ENCODE results near the gene ARHGAP5. TPM values are rescaled to one million over a fixed set of nuclear protein-coding genes. Genes with fewer than 3 reads are reported as not detected.

The ARHGAP5 gene
- total and polyA plus RNA-seq, 2 experiments from 2014 or later, result 22.1 to 72.6 TPM

DNA sequence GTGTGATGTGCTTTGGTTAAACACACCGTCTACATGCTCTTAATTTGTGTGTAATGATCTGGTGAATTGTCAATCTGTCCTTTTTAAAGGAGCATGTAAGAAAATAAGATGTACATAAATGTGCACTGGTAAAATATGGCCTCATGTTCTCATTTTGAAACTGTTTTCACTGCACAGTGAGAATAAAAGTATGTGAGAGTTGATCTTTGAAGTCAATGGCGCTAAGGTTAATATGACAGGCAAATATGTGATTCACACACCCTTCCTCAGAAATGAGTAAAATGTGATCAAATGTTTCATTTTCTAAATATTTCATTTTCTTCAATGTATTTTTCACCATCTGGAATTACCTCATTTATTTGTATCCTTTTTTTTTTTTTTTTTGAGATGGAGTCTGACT, 116.4 kb downstream of the ARHGAP5 start:
- Mint-ChIP-seq H3K9me3 (no peaks in the 10 kb centered on the region; the same call in 2 of the 3 replicates), H3K4me1 (no peaks in the 10 kb centered on the region; the same call in 2 of the 3 replicates), H3K36me3 (ENCODE audit: low read depth) (no peaks in the 10 kb centered on the region), H3K4me3 (no peak overlapping the region), H3K27ac (no peak overlapping the region), H3K27me3 (ENCODE audit: insufficient read depth, low read depth, poor library complexity) (no peaks in the 10 kb centered on the region)
- no peak for ATAC-seq
- H2AFZ ChIP-seq, result no peak overlapping the region
- no peak overlapping the region for H3K4me2 ChIP-seq
- H3K27me3 ChIP-seq (ENCODE audit: insufficient read depth), result no peaks in the 10 kb centered on the region
- no peaks in the 10 kb centered on the region for H3K9me2 ChIP-seq (ENCODE audit: insufficient read depth)
- no peaks in the 10 kb centered on the region for H3K36me3 ChIP-seq (ENCODE audit: insufficient read depth)
- H3F3A ChIP-seq (replicated peaks; ENCODE audit: low read depth), result no peaks in the 10 kb centered on the region
- no peak for DNase-seq (ENCODE audit: low spot score)
- H4K20me1 ChIP-seq (replicated peaks; ENCODE audit: insufficient read depth), result no peaks in the 10 kb centered on the region
- no peaks in the 10 kb centered on the region for H3K4me1 ChIP-seq (ENCODE audit: insufficient read depth)
- H3K4me3 ChIP-seq, result no peak overlapping the region
- TF ChIP-seq, protein P1, sequence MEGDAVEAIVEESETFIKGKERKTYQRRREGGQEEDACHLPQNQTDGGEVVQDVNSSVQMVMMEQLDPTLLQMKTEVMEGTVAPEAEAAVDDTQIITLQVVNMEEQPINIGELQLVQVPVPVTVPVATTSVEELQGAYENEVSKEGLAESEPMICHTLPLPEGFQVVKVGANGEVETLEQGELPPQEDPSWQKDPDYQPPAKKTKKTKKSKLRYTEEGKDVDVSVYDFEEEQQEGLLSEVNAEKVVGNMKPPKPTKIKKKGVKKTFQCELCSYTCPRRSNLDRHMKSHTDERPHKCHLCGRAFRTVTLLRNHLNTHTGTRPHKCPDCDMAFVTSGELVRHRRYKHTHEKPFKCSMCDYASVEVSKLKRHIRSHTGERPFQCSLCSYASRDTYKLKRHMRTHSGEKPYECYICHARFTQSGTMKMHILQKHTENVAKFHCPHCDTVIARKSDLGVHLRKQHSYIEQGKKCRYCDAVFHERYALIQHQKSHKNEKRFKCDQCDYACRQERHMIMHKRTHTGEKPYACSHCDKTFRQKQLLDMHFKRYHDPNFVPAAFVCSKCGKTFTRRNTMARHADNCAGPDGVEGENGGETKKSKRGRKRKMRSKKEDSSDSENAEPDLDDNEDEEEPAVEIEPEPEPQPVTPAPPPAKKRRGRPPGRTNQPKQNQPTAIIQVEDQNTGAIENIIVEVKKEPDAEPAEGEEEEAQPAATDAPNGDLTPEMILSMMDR (conservative IDR thresholded peaks at IDR 0.05; ENCODE audit: low read depth in 2 of 2), result no peak
- TF ChIP-seq EZH2phosphoT487 (IDR thresholded peaks at IDR 0.05; ENCODE audit: unreplicated experiment) (no peak), ZNF331 (CRISPR knock-in tag; IDR thresholded peaks at IDR 0.05; ENCODE audit: low read depth) (no peak)
- H3K79me2 ChIP-seq (replicated peaks; ENCODE audit: insufficient read depth), result no peaks in the 10 kb centered on the region
- no peak overlapping the region for H3K27ac ChIP-seq (ENCODE audit: low read depth)

DNA sequence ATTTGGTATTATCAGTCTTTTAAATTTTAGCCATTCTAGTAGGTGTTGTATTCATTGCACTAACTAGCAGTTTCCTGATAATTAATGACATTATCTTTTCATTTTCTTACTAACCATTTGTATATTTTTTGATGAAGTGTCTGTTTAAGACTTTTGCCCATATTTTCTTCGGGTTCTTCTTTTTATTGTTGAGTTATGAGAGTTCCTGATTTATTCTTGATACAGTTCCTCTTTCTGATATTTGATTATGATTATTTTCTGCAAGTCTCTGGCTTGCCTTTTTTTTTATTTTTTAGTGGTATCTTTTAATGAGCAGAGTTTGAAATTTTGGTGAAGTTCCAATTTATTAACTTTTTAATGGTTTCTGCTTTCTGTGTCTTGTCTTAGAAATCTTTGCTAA, 118.5 kb downstream of the ARHGAP5 start:
- Histone ChIP-seq H3K36me3 (ENCODE audit: insufficient read depth) (no peaks in the 10 kb centered on the region), H3K79me2 (replicated peaks; ENCODE audit: insufficient read depth) (no peaks in the 10 kb centered on the region), H3K27ac (ENCODE audit: low read depth) (no peak overlapping the region), H4K20me1 (replicated peaks; ENCODE audit: insufficient read depth) (no peaks in the 10 kb centered on the region), H3K4me1 (ENCODE audit: insufficient read depth) (no peaks in the 10 kb centered on the region), H2AFZ (no peak overlapping the region), H3F3A (replicated peaks; ENCODE audit: low read depth) (no peaks in the 10 kb centered on the region), H3K4me3 (no peak overlapping the region), H3K9me2 (ENCODE audit: insufficient read depth) (no peaks in the 10 kb centered on the region), H3K27me3 (ENCODE audit: insufficient read depth) (no peaks in the 10 kb centered on the region), H3K4me2 (no peak overlapping the region)
- Mint-ChIP-seq H3K9me3 (no peaks in the 10 kb centered on the region), H3K4me3 (no peak overlapping the region), H3K36me3 (ENCODE audit: low read depth) (no peaks in the 10 kb centered on the region), H3K4me1 (no peaks in the 10 kb centered on the region; the same call in 2 of the 3 replicates), H3K27me3 (ENCODE audit: insufficient read depth, low read depth, poor library complexity) (no peaks in the 10 kb centered on the region), H3K27ac (no peak overlapping the region)
- DNase-seq (ENCODE audit: low spot score), result no peak
- TF ChIP-seq, protein P2, sequence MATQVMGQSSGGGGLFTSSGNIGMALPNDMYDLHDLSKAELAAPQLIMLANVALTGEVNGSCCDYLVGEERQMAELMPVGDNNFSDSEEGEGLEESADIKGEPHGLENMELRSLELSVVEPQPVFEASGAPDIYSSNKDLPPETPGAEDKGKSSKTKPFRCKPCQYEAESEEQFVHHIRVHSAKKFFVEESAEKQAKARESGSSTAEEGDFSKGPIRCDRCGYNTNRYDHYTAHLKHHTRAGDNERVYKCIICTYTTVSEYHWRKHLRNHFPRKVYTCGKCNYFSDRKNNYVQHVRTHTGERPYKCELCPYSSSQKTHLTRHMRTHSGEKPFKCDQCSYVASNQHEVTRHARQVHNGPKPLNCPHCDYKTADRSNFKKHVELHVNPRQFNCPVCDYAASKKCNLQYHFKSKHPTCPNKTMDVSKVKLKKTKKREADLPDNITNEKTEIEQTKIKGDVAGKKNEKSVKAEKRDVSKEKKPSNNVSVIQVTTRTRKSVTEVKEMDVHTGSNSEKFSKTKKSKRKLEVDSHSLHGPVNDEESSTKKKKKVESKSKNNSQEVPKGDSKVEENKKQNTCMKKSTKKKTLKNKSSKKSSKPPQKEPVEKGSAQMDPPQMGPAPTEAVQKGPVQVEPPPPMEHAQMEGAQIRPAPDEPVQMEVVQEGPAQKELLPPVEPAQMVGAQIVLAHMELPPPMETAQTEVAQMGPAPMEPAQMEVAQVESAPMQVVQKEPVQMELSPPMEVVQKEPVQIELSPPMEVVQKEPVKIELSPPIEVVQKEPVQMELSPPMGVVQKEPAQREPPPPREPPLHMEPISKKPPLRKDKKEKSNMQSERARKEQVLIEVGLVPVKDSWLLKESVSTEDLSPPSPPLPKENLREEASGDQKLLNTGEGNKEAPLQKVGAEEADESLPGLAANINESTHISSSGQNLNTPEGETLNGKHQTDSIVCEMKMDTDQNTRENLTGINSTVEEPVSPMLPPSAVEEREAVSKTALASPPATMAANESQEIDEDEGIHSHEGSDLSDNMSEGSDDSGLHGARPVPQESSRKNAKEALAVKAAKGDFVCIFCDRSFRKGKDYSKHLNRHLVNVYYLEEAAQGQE (IDR thresholded peaks at IDR 0.05; ENCODE audit: unreplicated experiment), result no peak
- TF ChIP-seq, protein P3, sequence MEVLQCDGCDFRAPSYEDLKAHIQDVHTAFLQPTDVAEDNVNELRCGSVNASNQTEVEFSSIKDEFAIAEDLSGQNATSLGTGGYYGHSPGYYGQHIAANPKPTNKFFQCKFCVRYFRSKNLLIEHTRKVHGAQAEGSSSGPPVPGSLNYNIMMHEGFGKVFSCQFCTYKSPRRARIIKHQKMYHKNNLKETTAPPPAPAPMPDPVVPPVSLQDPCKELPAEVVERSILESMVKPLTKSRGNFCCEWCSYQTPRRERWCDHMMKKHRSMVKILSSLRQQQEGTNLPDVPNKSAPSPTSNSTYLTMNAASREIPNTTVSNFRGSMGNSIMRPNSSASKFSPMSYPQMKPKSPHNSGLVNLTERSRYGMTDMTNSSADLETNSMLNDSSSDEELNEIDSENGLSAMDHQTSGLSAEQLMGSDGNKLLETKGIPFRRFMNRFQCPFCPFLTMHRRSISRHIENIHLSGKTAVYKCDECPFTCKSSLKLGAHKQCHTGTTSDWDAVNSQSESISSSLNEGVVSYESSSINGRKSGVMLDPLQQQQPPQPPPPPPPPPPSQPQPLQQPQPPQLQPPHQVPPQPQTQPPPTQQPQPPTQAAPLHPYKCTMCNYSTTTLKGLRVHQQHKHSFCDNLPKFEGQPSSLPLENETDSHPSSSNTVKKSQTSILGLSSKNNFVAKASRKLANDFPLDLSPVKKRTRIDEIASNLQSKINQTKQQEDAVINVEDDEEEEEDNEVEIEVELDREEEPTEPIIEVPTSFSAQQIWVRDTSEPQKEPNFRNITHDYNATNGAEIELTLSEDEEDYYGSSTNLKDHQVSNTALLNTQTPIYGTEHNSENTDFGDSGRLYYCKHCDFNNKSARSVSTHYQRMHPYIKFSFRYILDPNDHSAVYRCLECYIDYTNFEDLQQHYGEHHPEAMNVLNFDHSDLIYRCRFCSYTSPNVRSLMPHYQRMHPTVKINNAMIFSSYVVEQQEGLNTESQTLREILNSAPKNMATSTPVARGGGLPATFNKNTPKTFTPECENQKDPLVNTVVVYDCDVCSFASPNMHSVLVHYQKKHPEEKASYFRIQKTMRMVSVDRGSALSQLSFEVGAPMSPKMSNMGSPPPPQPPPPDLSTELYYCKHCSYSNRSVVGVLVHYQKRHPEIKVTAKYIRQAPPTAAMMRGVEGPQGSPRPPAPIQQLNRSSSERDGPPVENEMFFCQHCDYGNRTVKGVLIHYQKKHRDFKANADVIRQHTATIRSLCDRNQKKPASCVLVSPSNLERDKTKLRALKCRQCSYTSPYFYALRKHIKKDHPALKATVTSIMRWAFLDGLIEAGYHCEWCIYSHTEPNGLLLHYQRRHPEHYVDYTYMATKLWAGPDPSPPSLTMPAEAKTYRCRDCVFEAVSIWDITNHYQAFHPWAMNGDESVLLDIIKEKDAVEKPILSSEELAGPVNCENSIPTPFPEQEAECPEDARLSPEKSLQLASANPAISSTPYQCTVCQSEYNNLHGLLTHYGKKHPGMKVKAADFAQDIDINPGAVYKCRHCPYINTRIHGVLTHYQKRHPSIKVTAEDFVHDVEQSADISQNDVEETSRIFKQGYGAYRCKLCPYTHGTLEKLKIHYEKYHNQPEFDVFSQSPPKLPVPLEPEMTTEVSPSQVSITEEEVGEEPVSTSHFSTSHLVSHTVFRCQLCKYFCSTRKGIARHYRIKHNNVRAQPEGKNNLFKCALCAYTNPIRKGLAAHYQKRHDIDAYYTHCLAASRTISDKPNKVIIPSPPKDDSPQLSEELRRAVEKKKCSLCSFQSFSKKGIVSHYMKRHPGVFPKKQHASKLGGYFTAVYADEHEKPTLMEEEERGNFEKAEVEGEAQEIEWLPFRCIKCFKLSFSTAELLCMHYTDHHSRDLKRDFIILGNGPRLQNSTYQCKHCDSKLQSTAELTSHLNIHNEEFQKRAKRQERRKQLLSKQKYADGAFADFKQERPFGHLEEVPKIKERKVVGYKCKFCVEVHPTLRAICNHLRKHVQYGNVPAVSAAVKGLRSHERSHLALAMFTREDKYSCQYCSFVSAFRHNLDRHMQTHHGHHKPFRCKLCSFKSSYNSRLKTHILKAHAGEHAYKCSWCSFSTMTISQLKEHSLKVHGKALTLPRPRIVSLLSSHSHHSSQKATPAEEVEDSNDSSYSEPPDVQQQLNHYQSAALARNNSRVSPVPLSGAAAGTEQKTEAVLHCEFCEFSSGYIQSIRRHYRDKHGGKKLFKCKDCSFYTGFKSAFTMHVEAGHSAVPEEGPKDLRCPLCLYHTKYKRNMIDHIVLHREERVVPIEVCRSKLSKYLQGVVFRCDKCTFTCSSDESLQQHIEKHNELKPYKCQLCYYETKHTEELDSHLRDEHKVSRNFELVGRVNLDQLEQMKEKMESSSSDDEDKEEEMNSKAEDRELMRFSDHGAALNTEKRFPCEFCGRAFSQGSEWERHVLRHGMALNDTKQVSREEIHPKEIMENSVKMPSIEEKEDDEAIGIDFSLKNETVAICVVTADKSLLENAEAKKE (CRISPR knock-in tag; IDR thresholded peaks at IDR 0.05), result no peak
- TF ChIP-seq, protein P1 (conservative IDR thresholded peaks at IDR 0.05; ENCODE audit: low read depth in 2 of 2), result no peak
- no peak for ATAC-seq
